Measurements from ENCODE around the gene VSNL1. TPM values are rescaled to one million over a fixed set of nuclear protein-coding genes. Genes with fewer than 3 reads are reported as not detected.

The VSNL1 gene
- total RNA-seq, 1 donor from 2014 or later = 94.4 TPM

DNA sequence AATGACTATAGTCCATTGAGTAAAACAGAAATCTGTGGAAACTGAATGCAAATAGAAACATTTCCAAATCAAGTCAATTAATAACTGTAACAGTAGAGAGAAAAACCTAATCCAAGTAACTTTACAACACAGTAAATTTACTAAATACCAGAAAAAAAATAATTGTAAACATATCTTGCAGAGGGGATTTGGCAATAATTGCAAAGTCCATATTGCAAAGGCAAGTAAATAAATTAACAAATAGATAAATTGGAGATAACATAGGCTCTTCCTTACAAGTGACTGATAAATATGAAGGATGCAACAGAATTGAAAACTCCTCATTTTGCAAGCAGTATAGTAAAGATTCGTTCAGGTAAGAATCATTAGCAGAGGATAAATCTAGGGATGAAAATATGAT is 148.1 kb downstream of the VSNL1 start:
- no peak overlapping the region for H3K4me2 ChIP-seq
- Mint-ChIP-seq H3K27me3 (ENCODE audit: insufficient read depth, low read depth) (no peaks in the 10 kb centered on the region), H3K9me3 (peaks cover 2% of the 10 kb centered on the region), H3K27ac (no peak overlapping the region), H3K4me1 (peaks cover 3% of the 10 kb centered on the region), H3K4me3 (no peak overlapping the region), H3K36me3 (peaks cover 28% of the 10 kb centered on the region)
- H3K79me2 ChIP-seq (ENCODE audit: low read depth) = peaks cover 5% of the 10 kb centered on the region
- H3K9ac ChIP-seq = no peak overlapping the region
- H3K36me3 ChIP-seq = peaks cover 4% of the 10 kb centered on the region
- H3K27ac ChIP-seq = no peak overlapping the region
- H4K20me1 ChIP-seq (ENCODE audit: low read depth) = no peaks in the 10 kb centered on the region
- H3K27me3 ChIP-seq = no peaks in the 10 kb centered on the region
- no peaks in the 10 kb centered on the region for H3K9me3 ChIP-seq (ENCODE audit: low read depth)
- no peak overlapping the region for H3K4me3 ChIP-seq
- DNase-seq (ENCODE audit: low spot score) = no peak
- no peak overlapping the region for H2AFZ ChIP-seq (replicated peaks)
- H3K4me1 ChIP-seq = no peaks in the 10 kb centered on the region
- TF ChIP-seq, protein P1, sequence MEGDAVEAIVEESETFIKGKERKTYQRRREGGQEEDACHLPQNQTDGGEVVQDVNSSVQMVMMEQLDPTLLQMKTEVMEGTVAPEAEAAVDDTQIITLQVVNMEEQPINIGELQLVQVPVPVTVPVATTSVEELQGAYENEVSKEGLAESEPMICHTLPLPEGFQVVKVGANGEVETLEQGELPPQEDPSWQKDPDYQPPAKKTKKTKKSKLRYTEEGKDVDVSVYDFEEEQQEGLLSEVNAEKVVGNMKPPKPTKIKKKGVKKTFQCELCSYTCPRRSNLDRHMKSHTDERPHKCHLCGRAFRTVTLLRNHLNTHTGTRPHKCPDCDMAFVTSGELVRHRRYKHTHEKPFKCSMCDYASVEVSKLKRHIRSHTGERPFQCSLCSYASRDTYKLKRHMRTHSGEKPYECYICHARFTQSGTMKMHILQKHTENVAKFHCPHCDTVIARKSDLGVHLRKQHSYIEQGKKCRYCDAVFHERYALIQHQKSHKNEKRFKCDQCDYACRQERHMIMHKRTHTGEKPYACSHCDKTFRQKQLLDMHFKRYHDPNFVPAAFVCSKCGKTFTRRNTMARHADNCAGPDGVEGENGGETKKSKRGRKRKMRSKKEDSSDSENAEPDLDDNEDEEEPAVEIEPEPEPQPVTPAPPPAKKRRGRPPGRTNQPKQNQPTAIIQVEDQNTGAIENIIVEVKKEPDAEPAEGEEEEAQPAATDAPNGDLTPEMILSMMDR (IDR thresholded peaks at IDR 0.05) = no peak
- no peaks in the 10 kb centered on the region for H3F3A ChIP-seq (ENCODE audit: low read depth)

DNA sequence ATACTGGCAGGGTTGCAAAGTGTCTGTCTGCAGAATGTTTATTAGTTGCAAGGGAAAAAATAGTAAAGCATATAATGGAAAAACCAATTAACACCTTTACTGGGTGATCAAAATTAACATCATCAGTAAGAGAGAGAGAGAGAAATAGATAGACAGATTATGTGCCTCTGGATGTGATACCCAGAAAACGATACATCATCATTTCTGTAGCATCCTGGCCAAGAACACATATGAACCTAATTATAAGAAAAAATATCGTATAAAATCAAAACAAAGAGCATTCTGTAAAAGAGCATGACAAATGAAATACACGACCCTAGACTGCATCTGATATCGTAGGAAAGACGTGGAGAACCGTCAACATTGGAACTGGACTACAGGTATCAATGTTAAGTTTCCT is 148.5 kb downstream of the VSNL1 start:
- no peaks in the 10 kb centered on the region for H3K27me3 Mint-ChIP-seq (ENCODE audit: insufficient read depth, low read depth)
- Histone ChIP-seq H3K4me1 (no peaks in the 10 kb centered on the region), H3K79me2 (ENCODE audit: low read depth) (peaks cover 5% of the 10 kb centered on the region), H3K27me3 (no peaks in the 10 kb centered on the region), H3F3A (ENCODE audit: low read depth) (no peaks in the 10 kb centered on the region), H2AFZ (replicated peaks) (no peak overlapping the region), H3K4me3 (no peak overlapping the region), H3K9me3 (ENCODE audit: low read depth) (no peaks in the 10 kb centered on the region), H3K9ac (no peak overlapping the region), H3K4me2 (no peak overlapping the region), H4K20me1 (ENCODE audit: low read depth) (no peaks in the 10 kb centered on the region), H3K27ac (no peak overlapping the region), H3K36me3 (peaks cover 4% of the 10 kb centered on the region)
- peaks cover 2% of the 10 kb centered on the region for H3K9me3 Mint-ChIP-seq
- H3K4me1 Mint-ChIP-seq = no peaks in the 10 kb centered on the region
- H3K27ac Mint-ChIP-seq = no peak overlapping the region
- DNase-seq (ENCODE audit: low spot score) = no peak
- H3K36me3 Mint-ChIP-seq = peaks cover 27% of the 10 kb centered on the region
- H3K4me3 Mint-ChIP-seq = no peak overlapping the region
- TF ChIP-seq EZH2phosphoT487 (IDR thresholded peaks at IDR 0.05) = no peak
- TF ChIP-seq, protein P1 (IDR thresholded peaks at IDR 0.05) = no peak
- TF ChIP-seq EZH2 (IDR thresholded peaks at IDR 0.05) = no peak

DNA sequence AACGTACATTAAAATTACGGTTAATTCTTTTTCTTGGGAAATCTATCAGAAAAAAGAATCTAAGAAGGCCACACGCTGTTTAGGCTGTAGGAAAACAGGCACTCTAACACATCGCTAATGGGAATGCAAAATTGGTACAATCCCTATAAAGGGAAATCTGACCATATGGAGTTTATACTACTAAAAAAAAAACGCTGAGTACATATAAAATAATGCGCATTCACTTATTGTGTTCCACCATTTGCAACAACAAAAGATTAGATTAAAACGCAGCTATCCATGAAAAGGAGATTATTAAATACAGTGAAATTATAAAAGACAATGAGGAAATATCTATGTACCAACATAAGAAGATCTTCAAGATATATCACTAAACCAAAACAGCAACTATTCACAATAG is 150.3 kb downstream of the VSNL1 start:
- H3K27me3 ChIP-seq = no peaks in the 10 kb centered on the region
- H3K9me3 ChIP-seq (ENCODE audit: low read depth) = no peaks in the 10 kb centered on the region
- no peak overlapping the region for H3K27ac ChIP-seq
- H3K27me3 Mint-ChIP-seq (ENCODE audit: insufficient read depth, low read depth) = no peaks in the 10 kb centered on the region
- peaks cover 32% of the 10 kb centered on the region for H3K36me3 Mint-ChIP-seq
- H4K20me1 ChIP-seq (ENCODE audit: low read depth) = no peaks in the 10 kb centered on the region
- no peak overlapping the region for H3K4me2 ChIP-seq
- no peaks in the 10 kb centered on the region for H3K4me1 Mint-ChIP-seq
- no peaks in the 10 kb centered on the region for H3K4me1 ChIP-seq
- H3K4me3 Mint-ChIP-seq = no peak overlapping the region
- no peak overlapping the region for H2AFZ ChIP-seq (replicated peaks)
- H3F3A ChIP-seq (ENCODE audit: low read depth) = no peaks in the 10 kb centered on the region
- peaks cover 5% of the 10 kb centered on the region for H3K79me2 ChIP-seq (ENCODE audit: low read depth)
- no peak overlapping the region for H3K4me3 ChIP-seq
- H3K9ac ChIP-seq = no peak overlapping the region
- TF ChIP-seq, protein P1 (IDR thresholded peaks at IDR 0.05) = no peak
- TF ChIP-seq EZH2 (IDR thresholded peaks at IDR 0.05) = no peak
- no peak for TF ChIP-seq EZH2phosphoT487 (IDR thresholded peaks at IDR 0.05)
- peaks cover 17% of the 10 kb centered on the region for H3K36me3 ChIP-seq
- H3K27ac Mint-ChIP-seq = no peak overlapping the region
- H3K9me3 Mint-ChIP-seq = peaks cover 2% of the 10 kb centered on the region
- no peak for DNase-seq (ENCODE audit: low spot score)

Other genes with a start within 250 kb of the VSNL1 start
- gene RAD51AP2, start 22.3 kb upstream of the VSNL1 start, total RNA-seq (ENCODE audit: low replicate concordance) = 0.31 and 1.2 TPM in 2 replicates
- gene SMC6, start 213.1 kb downstream of the VSNL1 start, total RNA-seq (ENCODE audit: low replicate concordance) = 38.2 and 56.8 TPM in 2 replicates
- gene GEN1, start 213.4 kb downstream of the VSNL1 start, total RNA-seq (ENCODE audit: low replicate concordance) = 42.5 and 43.5 TPM in 2 replicates